HepG2 (cell line): ENCODE measurements around the gene LDAF1. TPM values are rescaled to one million over a fixed set of nuclear protein-coding genes. Genes with fewer than 3 reads are reported as not detected.

Experiments used
- polyA plus RNA-seq, 8 experiments: library from polyadenylated mRNA; depleted of rRNA in 3 of 8; stranded (reverse) in 7 of 8; unstranded in 1 of 8; fragments of >200 nt; fragmentation: Illumina TruSeq in 4 of 8; extraction: Trizol in 4 of 8; gene quantifications; 2 replicates each; pipeline versions ENCODE4 v1.2.1 to v1.2.3, GENCODE V29; 2011 to 2016; ENCODE audit warnings: low read depth in 4 of 8, missing spikeins in 1 of 8, mixed read lengths in 1 of 8; ENCODE audit not compliant: insufficient read depth in 1 of 8
- total RNA-seq, 5 experiments: library from RNA; depleted of rRNA; stranded (reverse); fragments of >200 nt; fragmentation: Illumina TruSeq; extraction: Trizol; gene quantifications; 2 replicates each; pipeline ENCODE4 v1.2.3, GENCODE V29; 2016; ENCODE audit warnings: low read depth in 1 of 5

The LDAF1 gene
- total and polyA plus RNA-seq, 2 of the 13 experiments (the other 11 are each of a cell fraction or from before 2014, with no cell fraction given): 6.3 to 7.5 TPM

Other genes with a start within 250 kb of the LDAF1 start
- 0.07 and 0.34 TPM in 2 replicates for gene DNAH3, start 7.8 kb upstream of the LDAF1 start, total RNA-seq (2016; rRNA removed; fragmentation: Illumina TruSeq; extraction: Trizol)
- gene DNAH3, start 7.8 kb upstream of the LDAF1 start, polyA plus RNA-seq (2011; rRNA removed): 0.08 TPM in 2 replicates
- gene ZP2, start 52.9 kb downstream of the LDAF1 start, total RNA-seq (2016; rRNA removed; fragmentation: Illumina TruSeq; extraction: Trizol): not detected in 2 replicates
- gene ZP2, start 52.9 kb downstream of the LDAF1 start, polyA plus RNA-seq (2011; rRNA removed): not detected in 2 replicates
- 30.0 and 37.7 TPM in 2 replicates for gene ANKS4B, start 75.0 kb downstream of the LDAF1 start, total RNA-seq (2016; rRNA removed; fragmentation: Illumina TruSeq; extraction: Trizol)
- gene ANKS4B, start 75.0 kb downstream of the LDAF1 start, polyA plus RNA-seq (2011; rRNA removed): 6.5 and 8.0 TPM in 2 replicates
- gene CRYM, start 119.6 kb downstream of the LDAF1 start, total RNA-seq (2016; rRNA removed; fragmentation: Illumina TruSeq; extraction: Trizol): 1.9 and 2.4 TPM in 2 replicates
- 2.2 and 2.6 TPM in 2 replicates for gene CRYM, start 119.6 kb downstream of the LDAF1 start, polyA plus RNA-seq (2011; rRNA removed)